Upper lobe of left lung (tissue), 4 donors: ENCODE data around the gene SH2D3C.

Source experiments
- CTCF ChIP-seq, 6 experiments: fragments of 450-650 bp in 4 of 6; fragments of 200-600 bp in 2 of 6; sonication (generic) in 2 of 6; IDR thresholded peaks; one replicate each; pipeline ENCODE4 v1.5.1; 2016 to 2019; ENCODE audit warnings: antibody characterized with exemption in 6 of 6
- EP300 ChIP-seq, 4 donors: sonication (generic); formaldehyde crosslinking; IDR thresholded peaks; one replicate each; pipeline ENCODE4 v1.5.1; 2017; ENCODE audit warnings: antibody characterized with exemption in 4 of 4, control low read depth in 2 of 4
- POLR2A ChIP-seq, 4 donors: fragments of 450-650 bp; IDR thresholded peaks; one replicate each; pipeline ENCODE4 v1.5.1; 2016 to 2017; ENCODE audit warnings: antibody characterized with exemption in 4 of 4, mild to moderate bottlenecking in 2 of 4
- POLR2AphosphoS5 ChIP-seq, 2 donors: sonication (generic); formaldehyde crosslinking; IDR thresholded peaks; one replicate each; pipeline ENCODE4 v1.5.1; 2017; ENCODE audit warnings: antibody characterized with exemption in 2 of 2

- TF ChIP-seq EP300 (IDR thresholded peaks at IDR 0.05) (no peak), CTCF (IDR thresholded peaks at IDR 0.05) (no peak), POLR2AphosphoS5 (IDR thresholded peaks at IDR 0.05) (no peak), POLR2A (IDR thresholded peaks at IDR 0.05) (no peak)
These were observed 69.4 kb downstream of the SH2D3C start for GRCh38 chr9:127708952-127709587.
